Caco-2 (cell line): ENCODE results near the gene EVC2. TPM values are rescaled to one million over a fixed set of nuclear protein-coding genes. Genes with fewer than 3 reads are reported as not detected.
A peak's percentile ranks its signal among the peaks of the same experiment; 100 is the strongest.

Source experiments
- Bru-seq: library from RNA; stranded (reverse); fragments of 400-500 nt; gene quantifications from one replicate; lab custom pipeline; 2021; lab: Mats Ljungman, UMichigan
- BruChase-seq, 2 experiments: library from RNA; stranded (reverse); fragments of 400-500 nt; gene quantifications; one replicate each; lab custom pipeline; 2021; lab: Mats Ljungman, UMichigan
- BruUV-seq: library from RNA; stranded (reverse); fragments of 400-500 nt; replicated peaks from 2 replicates; lab custom pipeline; 2021; lab: Mats Ljungman, UMichigan
- CTCF ChIA-PET: fragments of 300-600 bp; sonication (Branson Sonifier 250); formaldehyde crosslinking; loops from one replicate; lab custom pipeline; 2022; ENCODE audit warnings: antibody characterized with exemption; lab: Charles Lee
- POLR2A ChIA-PET: fragments of 300-600 bp; sonication (Branson Sonifier 250); formaldehyde crosslinking; loops from one replicate; lab custom pipeline; 2022; ENCODE audit warnings: antibody characterized with exemption; lab: Charles Lee
- DNase-seq, 2 experiments: peaks; one replicate each; pipeline versions ENCODE4 v3.0.0 to v3.0.0-alpha.2; 2020 to 2022
- H3K27me3 ChIP-seq: replicated peaks from 2 replicates; pipeline ENCODE4 v1.6.0; 2011; ENCODE audit warnings: low read length; ENCODE audit not compliant: control insufficient read depth, insufficient read depth
- H3K36me3 ChIP-seq: 2 replicates; pipeline ENCODE4 v1.5.1; 2011; ENCODE audit warnings: low read length; ENCODE audit not compliant: control insufficient read depth, insufficient read depth
- H3K4me1 ChIP-seq: fragments of 250-450 bp; sonication (Bioruptor Pico); 2 replicates; pipeline ENCODE4 v1.5.1; 2020; ENCODE audit warnings: mild to moderate bottlenecking
- H3K4me3 ChIP-seq: 2 replicates; pipeline ENCODE4 v1.5.1; 2011; ENCODE audit warnings: low read depth, mild to moderate bottlenecking, control low read depth, low read length
- H3K9me3 ChIP-seq: fragments of 250-450 bp; sonication (Bioruptor Pico); 2 replicates; pipeline ENCODE4 v1.5.1; 2020; ENCODE audit warnings: mild to moderate bottlenecking, moderate library complexity
- H3K27ac Mint-ChIP-seq: one replicate; pipeline ENCODE4 v1.8.0; 2022; ENCODE audit warnings: mixed read lengths; ENCODE audit not compliant: unreplicated experiment
- H3K27me3 Mint-ChIP-seq: one replicate; pipeline ENCODE4 v1.8.0; 2022; ENCODE audit warnings: mixed read lengths; ENCODE audit not compliant: insufficient read depth, unreplicated experiment
- H3K36me3 Mint-ChIP-seq: one replicate; pipeline ENCODE4 v1.8.0; 2022; ENCODE audit warnings: mild to moderate bottlenecking, mixed read lengths; ENCODE audit not compliant: insufficient read depth, unreplicated experiment
- H3K4me1 Mint-ChIP-seq: one replicate; pipeline ENCODE4 v1.8.0; 2022; ENCODE audit warnings: low read depth, mixed read lengths; ENCODE audit not compliant: unreplicated experiment
- H3K4me3 Mint-ChIP-seq: one replicate; pipeline ENCODE4 v1.8.0; 2022; ENCODE audit warnings: mild to moderate bottlenecking, moderate library complexity, mixed read lengths; ENCODE audit not compliant: unreplicated experiment
- H3K9me3 Mint-ChIP-seq: one replicate; pipeline ENCODE4 v1.8.0; 2022; ENCODE audit warnings: mixed read lengths; ENCODE audit not compliant: unreplicated experiment
- CTCF ChIP-seq, 2 experiments: fragments of 200-600 bp in 1 of 2; IDR thresholded peaks; 1 replicate in 1 of 2; 2 replicates in 1 of 2; pipeline versions ENCODE4 v1.5.1 to v1.8.0; 2011 to 2022; ENCODE audit warnings: antibody characterized with exemption in 1 of 2, control low read depth in 1 of 2, inconsistent platforms in 1 of 2, low read depth in 1 of 2, low read length in 1 of 2, mild to moderate bottlenecking in 1 of 2, moderate library complexity in 1 of 2; ENCODE audit not compliant: insufficient read depth in 1 of 2, severe bottlenecking in 1 of 2, unreplicated experiment in 1 of 2
- intact Hi-C: fragments of 100-400 bp; cut with micrococcal nuclease; formaldehyde crosslinking; loops from one replicate; pipeline ENCODE4 v1.10.0; 2022; ENCODE audit not compliant: unreplicated experiment
- long read RNA-seq: library from polyadenylated mRNA; stranded (forward); transcript quantifications from one replicate; pipeline ENCODE4 v2.0.0, GENCODE V29; 2022
- total RNA-seq: library from RNA; stranded (reverse); gene quantifications from 2 replicates; pipeline ENCODE4 v1.2.3, GENCODE V29; 2022

Gene EVC2
- not detected in 2 replicates for total RNA-seq
- percentile 4 among the genes with signal in this experiment for Bru-seq, nascent RNA
- percentile 2 among the genes with signal in this experiment for BruChase-seq, experiment 1, labeled RNA remaining after a 2-hour chase
- not detected for BruChase-seq, experiment 2, labeled RNA remaining after a 6-hour chase
- long read RNA-seq: 0 reads

GRCh38 chr4:5708449-5709206 lies at the start of gene EVC2:
EVC2 (minus strand) TSS chr4:5708559; CDS start chr4:5708513, 46 bp downstream.
- Mint-ChIP-seq H3K9me3 (peaks cover 2% of the 10 kb centered on the region), H3K4me3 (no peak within 1 kb of the TSS), H3K27me3 (peaks cover 4% of the 10 kb centered on the region), H3K36me3 (no peaks in the 10 kb centered on the region), H3K27ac (no peak within 1 kb of the TSS), H3K4me1 (no peaks in the 10 kb centered on the region)
- Histone ChIP-seq H3K27me3 (no peaks in the 10 kb centered on the region), H3K36me3 (no peaks in the 10 kb centered on the region), H3K4me3 (no peak within 1 kb of the TSS), H3K9me3 (no peaks in the 10 kb centered on the region), H3K4me1 (no peaks in the 10 kb centered on the region)
- TF ChIP-seq CTCF (IDR thresholded peaks at IDR 0.05; ENCODE audit: insufficient read depth in 1 of 2, low read depth in 1 of 2, low read length in 1 of 2, severe bottlenecking in 1 of 2, unreplicated experiment in 1 of 2): no peak
- ChIA-PET CTCF (no interaction called here), POLR2A (no interaction called here)
- intact Hi-C loops: no loop called here
- DNase-seq: no peak
- no TSS peak for BruUV-seq

DNA sequence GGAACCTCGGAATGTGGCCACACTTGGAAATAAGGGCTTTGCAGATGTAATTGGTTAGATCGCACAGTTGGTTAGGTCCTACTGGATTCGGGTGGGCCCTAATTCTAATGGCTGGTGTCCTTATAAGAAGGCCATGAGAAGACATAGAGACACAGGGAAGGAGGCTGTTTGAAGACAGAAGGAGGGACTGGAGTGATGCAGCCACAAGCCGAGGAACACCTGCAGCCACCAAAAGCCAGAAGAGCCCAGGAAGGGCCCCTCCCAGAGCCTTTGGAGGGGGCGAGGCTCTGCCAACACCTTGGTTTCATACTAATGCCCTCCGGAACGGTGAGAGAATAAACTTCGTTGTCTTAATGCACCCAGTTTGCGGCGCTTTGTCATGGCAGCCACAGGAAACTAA lies 49.6 kb upstream of the EVC2 start:
- CTCF ChIA-PET: no interaction called here
- intact Hi-C loops: no loop called here

DNA sequence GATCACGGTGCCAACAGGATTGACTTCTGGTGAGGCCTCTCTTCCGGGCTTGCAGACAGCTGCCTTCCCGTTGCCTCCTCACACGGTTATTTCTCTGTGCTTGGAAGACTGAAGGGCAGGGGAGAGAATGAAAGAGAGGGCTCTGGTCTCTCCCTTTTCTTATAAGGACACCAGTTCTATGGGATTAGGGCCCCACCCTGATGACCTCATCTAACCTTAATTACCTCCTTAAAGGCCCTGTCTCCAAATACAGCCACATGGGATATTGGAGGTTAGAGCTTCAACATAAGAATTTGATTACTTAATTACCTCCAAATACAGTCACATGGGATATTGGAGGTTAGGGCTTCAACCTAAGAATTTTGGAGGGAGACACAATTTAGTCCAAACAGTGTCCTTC lies 49.2 kb upstream of the EVC2 start:
- no peak overlapping the region for H3K27ac Mint-ChIP-seq
- CTCF ChIA-PET: no interaction called here

More for the DNA sequence above, 49.6 kb upstream of the EVC2 start:
- H3K4me3 Mint-ChIP-seq: no peak overlapping the region
- H3K4me1 Mint-ChIP-seq: no peaks in the 10 kb centered on the region
- H3K4me3 ChIP-seq: no peak overlapping the region
- peaks cover 7% of the 10 kb centered on the region for H3K9me3 Mint-ChIP-seq
- DNase-seq: no peak
- H3K4me1 ChIP-seq: no peaks in the 10 kb centered on the region
- POLR2A ChIA-PET: no interaction called here
- H3K36me3 Mint-ChIP-seq: no peaks in the 10 kb centered on the region
- no peaks in the 10 kb centered on the region for H3K36me3 ChIP-seq
- H3K27me3 ChIP-seq: no peaks in the 10 kb centered on the region
- H3K9me3 ChIP-seq: no peaks in the 10 kb centered on the region
- H3K27me3 Mint-ChIP-seq: no peaks in the 10 kb centered on the region
- no peak overlapping the region for H3K27ac Mint-ChIP-seq
- no peak for TF ChIP-seq CTCF (IDR thresholded peaks at IDR 0.05; ENCODE audit: insufficient read depth in 1 of 2, low read depth in 1 of 2, low read length in 1 of 2, severe bottlenecking in 1 of 2, unreplicated experiment in 1 of 2)
- BruUV-seq: no TSS peak

More for the DNA sequence above, 49.2 kb upstream of the EVC2 start:
- Mint-ChIP-seq H3K9me3 (peaks cover 7% of the 10 kb centered on the region), H3K27me3 (no peaks in the 10 kb centered on the region), H3K4me1 (no peaks in the 10 kb centered on the region), H3K4me3 (no peak overlapping the region), H3K36me3 (no peaks in the 10 kb centered on the region)
- no TSS peak for BruUV-seq
- no peaks in the 10 kb centered on the region for H3K4me1 ChIP-seq
- H3K36me3 ChIP-seq: no peaks in the 10 kb centered on the region
- no peaks in the 10 kb centered on the region for H3K9me3 ChIP-seq
- no peaks in the 10 kb centered on the region for H3K27me3 ChIP-seq
- TF ChIP-seq CTCF (IDR thresholded peaks at IDR 0.05; ENCODE audit: insufficient read depth in 1 of 2, low read depth in 1 of 2, low read length in 1 of 2, severe bottlenecking in 1 of 2, unreplicated experiment in 1 of 2): no peak
- POLR2A ChIA-PET: no interaction called here
- H3K4me3 ChIP-seq: no peak overlapping the region
- no peak for DNase-seq
- intact Hi-C loops: no loop called here
